Left ventricle myocardium superior (tissue), 1 donor: Measurements from ENCODE around the gene RADX. TPM values are rescaled to one million over a fixed set of nuclear protein-coding genes. Genes with fewer than 3 reads are reported as not detected.

Experiments
- microRNA-seq: library from miRNA; unstranded; fragments of <30 nt; microRNA quantifications from one replicate; pipeline ENCODE4 v1.2.0, GENCODE V29; 2020; ENCODE audit warnings: borderline number of aligned reads
- total RNA-seq: library from RNA; stranded (reverse); fragmentation: NEBNext Ultra II Directional; extraction: Animal tissue kit (Norgen Biotek cat#: 25700); gene quantifications from one replicate; pipeline ENCODE4 v1.2.1, GENCODE V29; 2021
- donor health status: DM: no; HTN: yes; CAD: no; lungs with severe emphysema.

The RADX gene
- total RNA-seq, 1 donor from 2014 or later, result 0.64 TPM

Small RNAs within 50 kb of the gene (microRNA-seq; reads per million reads assigned to microRNA genes)
- not detected for gene MIR548AN

Other genes with a start within 250 kb of the RADX start
- gene RNF128, start 114.7 kb downstream of the RADX start, total RNA-seq, result 0.15 TPM
- 1.6 TPM for gene TBC1D8B, start 190.7 kb downstream of the RADX start, total RNA-seq